Spleen (tissue), 11 donors: ENCODE results near the gene GALNT8. TPM values are rescaled to one million over a fixed set of nuclear protein-coding genes. Genes with fewer than 3 reads are reported as not detected.

ENCODE experiments used
- DNase-seq: peaks from one replicate; pipeline ENCODE4 v3.0.0-alpha.2; 2020
- H3K27ac ChIP-seq, 8 donors: fragments of 200-600 bp; sonication (generic) in 7 of 8; 1 replicate in 4 of 8; 2 replicates in 4 of 8; pipeline versions ENCODE4 v1.5.0 to v1.8.0; 2016 to 2021; ENCODE audit warnings: inconsistent platforms in 4 of 8, mild to moderate bottlenecking in 4 of 8, moderate library complexity in 1 of 8
- H3K27me3 ChIP-seq, 7 donors: fragments of 200-600 bp; sonication (generic) in 6 of 7; replicated peaks in 1 of 7; 1 replicate in 4 of 7; 2 replicates in 3 of 7; pipeline versions ENCODE4 v1.5.0 to v1.8.0; 2016 to 2021; ENCODE audit warnings: inconsistent platforms in 3 of 7, mild to moderate bottlenecking in 1 of 7
- H3K36me3 ChIP-seq, 6 donors: fragments of 200-600 bp; sonication (generic) in 5 of 6; 1 replicate in 4 of 6; 2 replicates in 2 of 6; pipeline versions ENCODE4 v1.5.0 to v1.8.0; 2016 to 2021; ENCODE audit warnings: inconsistent platforms in 2 of 6
- H3K4me1 ChIP-seq, 6 donors: fragments of 200-600 bp; sonication (generic) in 5 of 6; 1 replicate in 3 of 6; 2 replicates in 3 of 6; pipeline versions ENCODE4 v1.5.0 to v1.8.0; 2016 to 2021; ENCODE audit warnings: inconsistent platforms in 3 of 6
- H3K4me3 ChIP-seq, 8 donors: fragments of 200-600 bp; sonication (generic) in 7 of 8; 1 replicate in 4 of 8; 2 replicates in 4 of 8; pipeline versions ENCODE4 v1.5.0 to v1.8.0; 2016 to 2021; ENCODE audit warnings: inconsistent platforms in 4 of 8, mild to moderate bottlenecking in 4 of 8, moderate library complexity in 2 of 8
- H3K9me3 ChIP-seq, 8 donors: fragments of 200-600 bp; sonication (generic) in 7 of 8; 1 replicate in 4 of 8; 2 replicates in 4 of 8; pipeline versions ENCODE4 v1.5.0 to v1.8.0; 2016 to 2021; ENCODE audit warnings: inconsistent platforms in 4 of 8
- POLR2A ChIP-seq, 3 donors: fragments of 450-650 bp; IDR thresholded peaks; one replicate each; pipeline ENCODE4 v1.5.1; 2017; ENCODE audit warnings: antibody characterized with exemption in 3 of 3, mild to moderate bottlenecking in 1 of 3
- POLR2AphosphoS5 ChIP-seq, 3 donors: sonication (generic); formaldehyde crosslinking; IDR thresholded peaks; one replicate each; pipeline ENCODE4 v1.5.1; 2017; ENCODE audit warnings: antibody characterized with exemption in 3 of 3
- WGBS, 5 donors: extraction: QIAGEN DNeasy Blood & Tissue Kit in 3 of 5; methylation state at CpG; one replicate each; pipeline versions ENCODE4 v1.1.5 to v1.1.7; 2013 to 2018; 5-methylcytosine and 5-hydroxymethylcytosine counted together
- intact Hi-C: fragments of 100-400 bp; cut with DNase I; formaldehyde crosslinking; loops from one replicate; pipeline ENCODE4 v1.15.0; 2023; ENCODE audit warnings: low total_unique reads
- polyA plus RNA-seq, 3 donors: library from polyadenylated mRNA; stranded (reverse); fragments of 200-250 nt; gene quantifications; one replicate each; pipeline ENCODE4 v1.2.1, GENCODE V29; 2013
- total RNA-seq, 7 donors: library from RNA; depleted of rRNA in 3 of 7; stranded (reverse); fragments of >200 nt in 3 of 7; fragmentation: NEBNext Ultra II Directional in 4 of 7; extraction: Animal tissue kit (Norgen Biotek cat#: 25700) in 4 of 7; gene quantifications; one replicate each; pipeline versions ENCODE4 v1.1.0 to v1.2.1, GENCODE V29; 2016 to 2021
- TF ChIP-seq, protein P1 (sequence below), 11 experiments: fragments of 200-600 bp in 7 of 11; fragments of 450-650 bp in 4 of 11; sonication (generic) in 4 of 11; IDR thresholded peaks in 8 of 11; conservative IDR thresholded peaks in 3 of 11; 1 replicate in 7 of 11; 2 replicates in 4 of 11; pipeline versions ENCODE4 v1.4.0 to v1.8.0; 2016 to 2021; ENCODE audit warnings: antibody characterized with exemption in 11 of 11, inconsistent platforms in 4 of 11, mild to moderate bottlenecking in 1 of 11
- donor health status: healthy with polysubstance abuse.
- donor health status: DM: no; HTN: no; CAD: no; lungs with moderate emphysema.
- donor health status: DM: no; HTN: no; CAD: no.
- donor health status: Bipolar disorder and iron deficiency.
- donor health status: healthy.
- donor health status: DM: no; HTN: no; CAD: no.
- donor health status: DM: yes; HTN: yes; CAD: no.

GALNT8 gene
- total and polyA plus RNA-seq, 10 donors = 0.59 to 3.7 (median 1.5) TPM

GRCh38 chr12:4814485-4814884 is 94.3 kb downstream of the GALNT8 start:
- TF ChIP-seq POLR2A (IDR thresholded peaks at IDR 0.05) (no peak), POLR2AphosphoS5 (IDR thresholded peaks at IDR 0.05) (no peak)
- TF ChIP-seq, protein P1, sequence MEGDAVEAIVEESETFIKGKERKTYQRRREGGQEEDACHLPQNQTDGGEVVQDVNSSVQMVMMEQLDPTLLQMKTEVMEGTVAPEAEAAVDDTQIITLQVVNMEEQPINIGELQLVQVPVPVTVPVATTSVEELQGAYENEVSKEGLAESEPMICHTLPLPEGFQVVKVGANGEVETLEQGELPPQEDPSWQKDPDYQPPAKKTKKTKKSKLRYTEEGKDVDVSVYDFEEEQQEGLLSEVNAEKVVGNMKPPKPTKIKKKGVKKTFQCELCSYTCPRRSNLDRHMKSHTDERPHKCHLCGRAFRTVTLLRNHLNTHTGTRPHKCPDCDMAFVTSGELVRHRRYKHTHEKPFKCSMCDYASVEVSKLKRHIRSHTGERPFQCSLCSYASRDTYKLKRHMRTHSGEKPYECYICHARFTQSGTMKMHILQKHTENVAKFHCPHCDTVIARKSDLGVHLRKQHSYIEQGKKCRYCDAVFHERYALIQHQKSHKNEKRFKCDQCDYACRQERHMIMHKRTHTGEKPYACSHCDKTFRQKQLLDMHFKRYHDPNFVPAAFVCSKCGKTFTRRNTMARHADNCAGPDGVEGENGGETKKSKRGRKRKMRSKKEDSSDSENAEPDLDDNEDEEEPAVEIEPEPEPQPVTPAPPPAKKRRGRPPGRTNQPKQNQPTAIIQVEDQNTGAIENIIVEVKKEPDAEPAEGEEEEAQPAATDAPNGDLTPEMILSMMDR (IDR thresholded peaks at IDR 0.05 in 8 of 11, conservative IDR thresholded peaks at IDR 0.05 in 3 of 11) = no peak
- Histone ChIP-seq H3K4me3 (no peak overlapping the region), H3K9me3 (no peaks in the 10 kb centered on the region), H3K27ac (no peak overlapping the region), H3K4me1 (peaks cover under 1 to 47% (median 13%) of the 10 kb centered on the region in 6 donors), H3K27me3 (peaks cover 3 to 51% (median 22%) of the 10 kb centered on the region in 7 donors), H3K36me3 (no peaks in the 10 kb centered on the region)
- intact Hi-C loops = no loop called here
- WGBS, 5 donors = 82 to 93% (median 86%) methylated on average over 9 of the region's 9 CpGs
- no peak for DNase-seq

- intact Hi-C loops = no loop called here
Measured at GRCh38 chr12:4816744-4817525, 96.7 kb downstream of the GALNT8 start.

DNA sequence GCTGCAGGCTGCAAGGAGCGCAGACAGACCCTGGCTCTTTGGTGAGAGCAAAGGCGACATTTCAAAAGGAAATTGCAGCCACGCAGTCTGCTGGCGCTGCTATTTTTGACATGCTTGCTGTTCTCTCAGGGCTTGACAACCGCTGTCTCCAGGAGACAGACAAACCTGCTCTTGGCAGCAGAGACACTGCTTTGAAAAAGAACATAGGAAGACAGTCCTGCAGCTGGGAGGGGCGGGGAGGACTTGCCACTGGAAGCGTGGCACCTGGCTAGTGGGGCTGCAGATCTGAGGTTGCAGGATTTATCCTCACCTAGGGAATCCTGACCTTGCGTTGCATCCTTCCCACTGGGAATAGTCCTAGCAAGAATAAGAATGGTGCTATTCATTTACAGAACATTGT is 97.7 kb downstream of the GALNT8 start:
- WGBS, 5 donors = 34 to 50% (median 45%) methylated on average over 8 of the region's 8 CpGs
- intact Hi-C loops = no loop called here
- peaks cover 0 to 17% (median 0%) of the 10 kb centered on the region in 7 donors for H3K27me3 ChIP-seq
- no peak for DNase-seq
- peaks cover 0 to 49% (median 6%) of the 10 kb centered on the region in 6 donors for H3K4me1 ChIP-seq
- TF ChIP-seq, protein P1 (IDR thresholded peaks at IDR 0.05 in 8 of 11, conservative IDR thresholded peaks at IDR 0.05 in 3 of 11) = no peak
- TF ChIP-seq POLR2AphosphoS5 (IDR thresholded peaks at IDR 0.05) (no peak), POLR2A (IDR thresholded peaks at IDR 0.05) (no peak)
- no peak overlapping the region for H3K27ac ChIP-seq
- no peaks in the 10 kb centered on the region for H3K36me3 ChIP-seq
- H3K9me3 ChIP-seq = no peaks in the 10 kb centered on the region
- H3K4me3 ChIP-seq = no peak overlapping the region

More at GRCh38 chr12:4816744-4817525, 96.7 kb downstream of the GALNT8 start:
- Histone ChIP-seq H3K4me3 (no peak overlapping the region), H3K4me1 (peaks cover 0 to 49% (median 6%) of the 10 kb centered on the region in 6 donors), H3K36me3 (no peaks in the 10 kb centered on the region), H3K27me3 (peaks cover 0 to 26% (median under 1%) of the 10 kb centered on the region in 7 donors), H3K9me3 (no peaks in the 10 kb centered on the region), H3K27ac (no peak overlapping the region)
- DNase-seq = no peak
- TF ChIP-seq POLR2AphosphoS5 (IDR thresholded peaks at IDR 0.05) (no peak), POLR2A (IDR thresholded peaks at IDR 0.05) (no peak)
- TF ChIP-seq, protein P1 (IDR thresholded peaks at IDR 0.05 in 8 of 11, conservative IDR thresholded peaks at IDR 0.05 in 3 of 11) = no peak
- WGBS, 5 donors = 88 to 96% (median 94%) methylated on average over 8 of the region's 8 CpGs

DNA sequence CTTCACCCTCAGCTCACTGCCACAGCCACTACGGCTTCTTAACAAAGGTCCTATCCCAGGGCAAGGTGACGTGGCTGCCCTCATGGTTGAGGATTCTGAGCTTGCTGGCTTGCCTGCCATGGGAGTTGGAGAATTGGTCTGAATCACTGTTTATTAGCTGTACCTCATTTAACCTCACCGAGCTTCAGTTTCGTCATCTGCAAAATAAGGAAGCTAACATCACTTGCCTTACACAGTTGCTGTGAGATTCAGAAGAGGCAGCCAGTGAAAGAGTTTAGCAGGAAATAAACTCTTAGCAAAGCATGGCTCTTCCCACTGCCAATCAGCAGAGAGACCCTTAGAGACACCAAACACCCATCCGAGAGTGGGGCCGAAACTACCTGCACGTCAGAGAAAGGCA is 99.5 kb downstream of the GALNT8 start:
- intact Hi-C loops = no loop called here
- Histone ChIP-seq H3K4me1 (peaks cover 0 to 55% (median 7%) of the 10 kb centered on the region in 6 donors), H3K27ac (peak overlapping the region in 2 of 8 donors; percentile 33 to 41), H3K36me3 (no peaks in the 10 kb centered on the region), H3K4me3 (no peak overlapping the region), H3K27me3 (peaks cover 0 to 7% (median 0%) of the 10 kb centered on the region in 7 donors), H3K9me3 (no peaks in the 10 kb centered on the region)
- TF ChIP-seq, protein P1 (IDR thresholded peaks at IDR 0.05 in 8 of 11, conservative IDR thresholded peaks at IDR 0.05 in 3 of 11) = no peak
- TF ChIP-seq POLR2AphosphoS5 (IDR thresholded peaks at IDR 0.05) (no peak), POLR2A (IDR thresholded peaks at IDR 0.05) (no peak)
- DNase-seq = no peak
- whole genome bisulfite sequencing, 5 donors = 33 to 55% (median 48%) methylated on average over 7 of the region's 7 CpGs
